ENCODE measurements around the gene PEX10. TPM values are rescaled to one million over a fixed set of nuclear protein-coding genes. Genes with fewer than 3 reads are reported as not detected.

The PEX10 gene
- total and polyA plus RNA-seq, 3 experiments from 2014 or later: 8.9 to 26.2 (median 25.6) TPM

GRCh38 chr1:2416403-2416802, 4.0 kb upstream of the PEX10 start:
- H3K27ac ChIP-seq (ENCODE audit: low read depth, low read length): peak overlapping the region; percentile 47
- DNase-seq: peak in 4 of 5 donors; percentile 19 to 61 (median 32)
- Mint-ChIP-seq H3K27me3 (peaks cover 0 to 2% of the 10 kb centered on the region in 2 donors), H3K36me3 (peaks cover 0 to 6% (median 0%) of the 10 kb centered on the region in 3 donors), H3K4me1 (peaks cover 28 to 55% (median 30%) of the 10 kb centered on the region in 3 donors), H3K4me3 (peak overlapping the region; percentile 85 to 92 (median 89)), H3K9me3 (no peaks in the 10 kb centered on the region), H3K27ac (peak overlapping the region; percentile 85 to 98 (median 91))
- H3K27me3 ChIP-seq (ENCODE audit: insufficient read depth, low read length, poor library complexity, severe bottlenecking): no peaks in the 10 kb centered on the region
- H3K36me3 ChIP-seq (ENCODE audit: insufficient read depth, low read length): no peaks in the 10 kb centered on the region
- H3K4me3 ChIP-seq (ENCODE audit: low read length): peak overlapping the region; percentile 63
- CTCF ChIA-PET: interaction anchor here (0.7 to 4.4 kb wide), 19 partner anchors 8 to 371 kb away, joined by 3 to 49 read pairs (median 6); partner anchors contain the start of genes FAAP20, HES5, PANK4 and PRXL2B
- no peaks in the 10 kb centered on the region for H3K9me3 ChIP-seq (ENCODE audit: low read length)
- H3K4me1 ChIP-seq (ENCODE audit: insufficient read depth, low read length): peaks cover 53% of the 10 kb centered on the region
- POLR2A ChIA-PET: interaction anchor here (1.2 to 2.5 kb wide), 7 partner anchors 25 to 169 kb away, joined by 5 to 20 read pairs (median 10); partner anchors contain the start of genes MORN1, PANK4, RER1 and TNFRSF14

GRCh38 chr1:2415801-2416208, 3.4 kb upstream of the PEX10 start:
- ChIA-PET POLR2A (interaction anchor here (1.2 to 2.5 kb wide), 7 partner anchors 24 to 170 kb away, joined by 5 to 20 read pairs (median 10); partner anchors contain the start of genes MORN1, PANK4, RER1 and TNFRSF14), CTCF (interaction anchor here (0.7 to 4.4 kb wide), 24 partner anchors 8 to 371 kb away, joined by 3 to 49 read pairs (median 6); partner anchors contain the start of genes FAAP20, HES5, MORN1 and PANK4)
- no peaks in the 10 kb centered on the region for H3K27me3 ChIP-seq (ENCODE audit: insufficient read depth, low read length, poor library complexity, severe bottlenecking)
- peak overlapping the region; percentile 47 for H3K27ac ChIP-seq (ENCODE audit: low read depth, low read length)
- Mint-ChIP-seq H3K9me3 (no peaks in the 10 kb centered on the region), H3K36me3 (peaks cover 0 to 6% (median 0%) of the 10 kb centered on the region in 3 donors), H3K27ac (peak overlapping the region; percentile 88 to 98 (median 92)), H3K27me3 (peaks cover 0 to 2% of the 10 kb centered on the region in 2 donors), H3K4me3 (peak overlapping the region; percentile 85 to 92 (median 89)), H3K4me1 (peaks cover 28 to 57% (median 30%) of the 10 kb centered on the region in 3 donors)
- peak overlapping the region; percentile 63 for H3K4me3 ChIP-seq (ENCODE audit: low read length)
- no peaks in the 10 kb centered on the region for H3K9me3 ChIP-seq (ENCODE audit: low read length)
- DNase-seq: peak in 4 of 5 donors; percentile 36 to 72 (median 42)
- peaks cover 55% of the 10 kb centered on the region for H3K4me1 ChIP-seq (ENCODE audit: insufficient read depth, low read length)
- no peaks in the 10 kb centered on the region for H3K36me3 ChIP-seq (ENCODE audit: insufficient read depth, low read length)

GRCh38 chr1:2415337-2415736, 3.0 kb upstream of the PEX10 start:
- H3K4me1 Mint-ChIP-seq: peaks cover 30 to 62% (median 30%) of the 10 kb centered on the region in 3 donors

GRCh38 chr1:2414297-2414958, 2.1 kb upstream of the PEX10 start:
- peak; percentile 70 to 87 (median 75) for DNase-seq
- POLR2A ChIA-PET: interaction anchor here (0.6 to 2.5 kb wide), 4 partner anchors 23 to 134 kb away, joined by 3 to 20 read pairs (median 12); partner anchors contain the start of genes MORN1, PANK4 and RER1
- no peaks in the 10 kb centered on the region for H3K27me3 ChIP-seq (ENCODE audit: insufficient read depth, low read length, poor library complexity, severe bottlenecking)
- Mint-ChIP-seq H3K4me3 (peak overlapping the region; percentile 84 to 92 (median 89)), H3K27ac (peak overlapping the region; percentile 85 to 98 (median 94)), H3K9me3 (no peaks in the 10 kb centered on the region), H3K27me3 (peaks cover 0 to 2% of the 10 kb centered on the region in 2 donors), H3K4me1 (peaks cover 30 to 64% (median 30%) of the 10 kb centered on the region in 3 donors), H3K36me3 (peaks cover 0 to 14% (median 0%) of the 10 kb centered on the region in 3 donors)
- peak overlapping the region; percentile 90 for H3K27ac ChIP-seq (ENCODE audit: low read depth, low read length)
- peaks cover 55% of the 10 kb centered on the region for H3K4me1 ChIP-seq (ENCODE audit: insufficient read depth, low read length)
- peak overlapping the region; percentile 78 for H3K4me3 ChIP-seq (ENCODE audit: low read length)
- H3K9me3 ChIP-seq (ENCODE audit: low read length): no peaks in the 10 kb centered on the region
- CTCF ChIA-PET: interaction anchor here (0.8 to 4.4 kb wide), 14 partner anchors 10 to 231 kb away, joined by 3 to 49 read pairs (median 6); partner anchors contain the start of genes HES5, MORN1, PRXL2B and RER1
- no peaks in the 10 kb centered on the region for H3K36me3 ChIP-seq (ENCODE audit: insufficient read depth, low read length)

More at GRCh38 chr1:2415337-2415736, 3.0 kb upstream of the PEX10 start:
- no peaks in the 10 kb centered on the region for H3K36me3 ChIP-seq (ENCODE audit: insufficient read depth, low read length)
- ChIA-PET POLR2A (interaction anchor here (1.2 to 2.5 kb wide), 7 partner anchors 24 to 170 kb away, joined by 5 to 20 read pairs (median 10); partner anchors contain the start of genes MORN1, PANK4, RER1 and TNFRSF14), CTCF (interaction anchor here (0.6 to 4.4 kb wide), 25 partner anchors 9 to 939 kb away, joined by 3 to 49 read pairs (median 5); partner anchors contain the start of genes FAAP20, HES5, MORN1 and PANK4)
- peak overlapping the region; percentile 63 for H3K4me3 ChIP-seq (ENCODE audit: low read length)
- Mint-ChIP-seq H3K27ac (peak overlapping the region; percentile 88 to 98 (median 92)), H3K36me3 (peaks cover 0 to 9% (median 0%) of the 10 kb centered on the region in 3 donors), H3K27me3 (peaks cover 0 to 2% of the 10 kb centered on the region in 2 donors), H3K9me3 (no peaks in the 10 kb centered on the region), H3K4me3 (peak overlapping the region; percentile 85 to 92 (median 89))
- H3K27me3 ChIP-seq (ENCODE audit: insufficient read depth, low read length, poor library complexity, severe bottlenecking): no peaks in the 10 kb centered on the region
- no peaks in the 10 kb centered on the region for H3K9me3 ChIP-seq (ENCODE audit: low read length)
- peaks cover 55% of the 10 kb centered on the region for H3K4me1 ChIP-seq (ENCODE audit: insufficient read depth, low read length)
- DNase-seq: peak in 1 of 5 donors; percentile 11
- peak overlapping the region; percentile 47 for H3K27ac ChIP-seq (ENCODE audit: low read depth, low read length)

- H3K27ac ChIP-seq (ENCODE audit: low read depth, low read length): peak overlapping the region; percentile 90
- Mint-ChIP-seq H3K4me3 (peak overlapping the region; percentile 84 to 92 (median 89)), H3K4me1 (peaks cover 30 to 58% (median 30%) of the 10 kb centered on the region in 3 donors), H3K36me3 (peaks cover 0 to 18% (median 0%) of the 10 kb centered on the region in 3 donors), H3K9me3 (no peaks in the 10 kb centered on the region), H3K27ac (peak overlapping the region; percentile 85 to 98 (median 94)), H3K27me3 (peaks cover 0 to under 1% of the 10 kb centered on the region in 2 donors)
- H3K4me3 ChIP-seq (ENCODE audit: low read length): peak overlapping the region; percentile 78
- H3K4me1 ChIP-seq (ENCODE audit: insufficient read depth, low read length): peaks cover 55% of the 10 kb centered on the region
- DNase-seq: peak in 1 of 5 donors; percentile 27
- ChIA-PET POLR2A (interaction anchor here (1.0 to 2.5 kb wide), 6 partner anchors 22 to 142 kb away, joined by 3 to 20 read pairs (median 6); partner anchors contain the start of genes MORN1, PANK4, RER1 and TNFRSF14), CTCF (interaction anchor here (1.0 to 4.4 kb wide), 7 partner anchors 110 to 373 kb away, joined by 4 to 49 read pairs (median 6); partner anchors contain the start of gene FAAP20)
- no peaks in the 10 kb centered on the region for H3K27me3 ChIP-seq (ENCODE audit: insufficient read depth, low read length, poor library complexity, severe bottlenecking)
- H3K36me3 ChIP-seq (ENCODE audit: insufficient read depth, low read length): no peaks in the 10 kb centered on the region
- H3K9me3 ChIP-seq (ENCODE audit: low read length): no peaks in the 10 kb centered on the region
Measured at GRCh38 chr1:2413495-2414296, 1.3 kb upstream of the PEX10 start.

GRCh38 chr1:2412773-2413494, 570 bp upstream of the PEX10 start:
- Histone ChIP-seq H3K4me1 (ENCODE audit: insufficient read depth, low read length) (peaks cover 55% of the 10 kb centered on the region), H3K4me3 (ENCODE audit: low read length) (peak overlapping the region; percentile 78), H3K27me3 (ENCODE audit: insufficient read depth, low read length, poor library complexity, severe bottlenecking) (no peaks in the 10 kb centered on the region), H3K36me3 (ENCODE audit: insufficient read depth, low read length) (no peaks in the 10 kb centered on the region), H3K27ac (ENCODE audit: low read depth, low read length) (peak overlapping the region; percentile 90), H3K9me3 (ENCODE audit: low read length) (no peaks in the 10 kb centered on the region)
- peak overlapping the region in 3 of 8 donors; percentile 75 to 89 (median 85) for H3K27ac Mint-ChIP-seq
- DNase-seq: no peak
- H3K36me3 Mint-ChIP-seq: peaks cover 0 to 22% (median 0%) of the 10 kb centered on the region in 3 donors
- H3K4me3 Mint-ChIP-seq: peak overlapping the region; percentile 29 to 94 (median 84)
- no peaks in the 10 kb centered on the region for H3K27me3 Mint-ChIP-seq
- no peaks in the 10 kb centered on the region for H3K9me3 Mint-ChIP-seq
- ChIA-PET POLR2A (interaction anchor here (0.6 to 2.5 kb wide), 6 partner anchors 21 to 503 kb away, joined by 3 to 18 read pairs (median 4); partner anchors contain the start of genes MORN1, PANK4, RER1 and TNFRSF14), CTCF (interaction anchor here (1.0 to 1.8 kb wide), 5 partner anchors 111 to 374 kb away, joined by 4 to 27 read pairs (median 6); partner anchors contain the start of gene FAAP20)
- H3K4me1 Mint-ChIP-seq: peaks cover 30 to 53% (median 30%) of the 10 kb centered on the region in 3 donors
